ENCODE data around the gene PLAAT5.
"Not testable (repeated sequence)": the region's sequence is repeated elsewhere in the genome, so short reads cannot be mapped to it uniquely, and the experiment has no call there.

Gene PLAAT5

GRCh38 chr11:63480039-63480438 lies 10.9 kb downstream of the PLAAT5 start:
- no peak for DNase-seq (ENCODE audit: low spot score)

- DNase-seq (ENCODE audit: low spot score) = peak; percentile 66
Measured at GRCh38 chr11:63478896-63479295, 12.1 kb downstream of the PLAAT5 start.

GRCh38 chr11:63476618-63477017 lies 14.3 kb downstream of the PLAAT5 start:
- DNase-seq (ENCODE audit: low spot score) = no peak

- no peak for DNase-seq (ENCODE audit: low spot score)
Measured at GRCh38 chr11:63472372-63472771, 18.6 kb downstream of the PLAAT5 start.

- DNase-seq (ENCODE audit: low spot score) = no peak
Measured at GRCh38 chr11:63470311-63470710, 20.7 kb downstream of the PLAAT5 start.

GRCh38 chr11:63462137-63462536 lies 28.8 kb downstream of the PLAAT5 start:
- DNase-seq (ENCODE audit: low spot score) = no peak

- DNase-seq (ENCODE audit: low spot score) = no peak
Measured at GRCh38 chr11:63459586-63459985, 31.4 kb downstream of the PLAAT5 start.

GRCh38 chr11:63448646-63449045 lies 42.3 kb downstream of the PLAAT5 start:
- no peak for DNase-seq (ENCODE audit: low spot score)

- no peak for DNase-seq (ENCODE audit: low spot score)
Measured at GRCh38 chr11:63445720-63446119, 45.2 kb downstream of the PLAAT5 start.

- no peak for DNase-seq (ENCODE audit: low spot score)
Measured at GRCh38 chr11:63445118-63445517, 45.8 kb downstream of the PLAAT5 start.

- no peak for DNase-seq (ENCODE audit: low spot score)
Measured at GRCh38 chr11:63444160-63444559, 46.8 kb downstream of the PLAAT5 start.

- DNase-seq (ENCODE audit: low spot score) = no peak
Measured at GRCh38 chr11:63443714-63444113, 47.3 kb downstream of the PLAAT5 start.

- not testable (repeated sequence) for DNase-seq (ENCODE audit: low spot score)
Measured at GRCh38 chr11:63435831-63436230, 55.1 kb downstream of the PLAAT5 start.

GRCh38 chr11:63435351-63435750 lies 55.6 kb downstream of the PLAAT5 start:
- DNase-seq (ENCODE audit: low spot score) = not testable (repeated sequence)

GRCh38 chr11:63430731-63431130 lies 60.2 kb downstream of the PLAAT5 start:
- DNase-seq (ENCODE audit: low spot score) = not testable (repeated sequence)

- no peak for DNase-seq (ENCODE audit: low spot score)
Measured at GRCh38 chr11:63427971-63428508, 62.9 kb downstream of the PLAAT5 start.

- DNase-seq (ENCODE audit: low spot score) = no peak
Measured at GRCh38 chr11:63417174-63417852, 73.7 kb downstream of the PLAAT5 start.
